Neural crest cell (in vitro differentiated cells): ENCODE data around the gene CCNK. TPM values are rescaled to one million over a fixed set of nuclear protein-coding genes. Genes with fewer than 3 reads are reported as not detected.

Experiments
- DNase-seq: peaks from one replicate; pipeline ENCODE4 v3.0.0; 2021; ENCODE audit warnings: low read depth, mixed read lengths, low spot score
- H3K27ac Mint-ChIP-seq: one replicate; pipeline ENCODE4 v1.8.0; 2021; ENCODE audit warnings: mild to moderate bottlenecking, mixed read lengths; ENCODE audit not compliant: unreplicated experiment
- H3K27me3 Mint-ChIP-seq: 2 replicates; pipeline ENCODE4 v1.8.0; 2021; ENCODE audit warnings: low read depth, mild to moderate bottlenecking, mixed read lengths
- H3K36me3 Mint-ChIP-seq: 2 replicates; pipeline ENCODE4 v1.8.0; 2021; ENCODE audit warnings: low read depth, mild to moderate bottlenecking, mixed read lengths
- H3K4me1 Mint-ChIP-seq: 2 replicates; pipeline ENCODE4 v1.8.0; 2021; ENCODE audit warnings: mixed read lengths
- H3K4me3 Mint-ChIP-seq: one replicate; pipeline ENCODE4 v1.8.0; 2021; ENCODE audit warnings: mild to moderate bottlenecking, mixed read lengths
- H3K9me3 Mint-ChIP-seq: 2 replicates; pipeline ENCODE4 v1.8.0; 2021; ENCODE audit warnings: mixed read lengths
- total RNA-seq: library from RNA; stranded (reverse); gene quantifications from 2 replicates; pipeline ENCODE4 v1.2.1, GENCODE V29; 2021
- TF ChIP-seq, protein P1 (sequence below): fragments of 200-600 bp; sonication (generic); conservative IDR thresholded peaks from 2 replicates; pipeline ENCODE4 v1.5.0; 2021; ENCODE audit warnings: antibody characterized with exemption, mild to moderate bottlenecking

CCNK gene
- total RNA-seq, 1 donor from 2014 or later = 69.6 TPM

DNA sequence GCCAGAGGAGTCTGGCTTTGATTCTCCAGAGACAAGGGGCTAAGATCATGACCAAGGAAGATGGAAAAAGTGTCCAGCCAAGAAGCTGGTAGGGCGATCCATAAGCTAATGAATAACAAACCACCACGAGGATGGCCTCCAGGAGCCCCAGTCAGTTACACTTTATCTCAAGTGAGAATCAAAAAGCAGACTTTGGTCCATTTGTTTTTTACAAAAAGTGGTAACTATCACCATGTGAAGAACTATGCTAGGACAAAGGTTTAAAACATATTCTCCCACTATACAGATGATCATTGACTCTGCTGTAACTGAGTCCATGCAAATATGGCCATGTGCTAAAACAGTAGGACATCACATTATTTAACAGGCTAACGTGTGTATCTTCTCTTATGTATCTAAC, 14.5 kb upstream of the CCNK start:
- TF ChIP-seq, protein P1, sequence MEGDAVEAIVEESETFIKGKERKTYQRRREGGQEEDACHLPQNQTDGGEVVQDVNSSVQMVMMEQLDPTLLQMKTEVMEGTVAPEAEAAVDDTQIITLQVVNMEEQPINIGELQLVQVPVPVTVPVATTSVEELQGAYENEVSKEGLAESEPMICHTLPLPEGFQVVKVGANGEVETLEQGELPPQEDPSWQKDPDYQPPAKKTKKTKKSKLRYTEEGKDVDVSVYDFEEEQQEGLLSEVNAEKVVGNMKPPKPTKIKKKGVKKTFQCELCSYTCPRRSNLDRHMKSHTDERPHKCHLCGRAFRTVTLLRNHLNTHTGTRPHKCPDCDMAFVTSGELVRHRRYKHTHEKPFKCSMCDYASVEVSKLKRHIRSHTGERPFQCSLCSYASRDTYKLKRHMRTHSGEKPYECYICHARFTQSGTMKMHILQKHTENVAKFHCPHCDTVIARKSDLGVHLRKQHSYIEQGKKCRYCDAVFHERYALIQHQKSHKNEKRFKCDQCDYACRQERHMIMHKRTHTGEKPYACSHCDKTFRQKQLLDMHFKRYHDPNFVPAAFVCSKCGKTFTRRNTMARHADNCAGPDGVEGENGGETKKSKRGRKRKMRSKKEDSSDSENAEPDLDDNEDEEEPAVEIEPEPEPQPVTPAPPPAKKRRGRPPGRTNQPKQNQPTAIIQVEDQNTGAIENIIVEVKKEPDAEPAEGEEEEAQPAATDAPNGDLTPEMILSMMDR = no peak
- H3K9me3 Mint-ChIP-seq = no peaks in the 10 kb centered on the region
- no peaks in the 10 kb centered on the region for H3K4me1 Mint-ChIP-seq
- DNase-seq = no peak
- H3K4me3 Mint-ChIP-seq = no peak overlapping the region
- no peak overlapping the region for H3K27ac Mint-ChIP-seq
- H3K27me3 Mint-ChIP-seq = no peaks in the 10 kb centered on the region
- peaks cover 3% of the 10 kb centered on the region for H3K36me3 Mint-ChIP-seq

DNA sequence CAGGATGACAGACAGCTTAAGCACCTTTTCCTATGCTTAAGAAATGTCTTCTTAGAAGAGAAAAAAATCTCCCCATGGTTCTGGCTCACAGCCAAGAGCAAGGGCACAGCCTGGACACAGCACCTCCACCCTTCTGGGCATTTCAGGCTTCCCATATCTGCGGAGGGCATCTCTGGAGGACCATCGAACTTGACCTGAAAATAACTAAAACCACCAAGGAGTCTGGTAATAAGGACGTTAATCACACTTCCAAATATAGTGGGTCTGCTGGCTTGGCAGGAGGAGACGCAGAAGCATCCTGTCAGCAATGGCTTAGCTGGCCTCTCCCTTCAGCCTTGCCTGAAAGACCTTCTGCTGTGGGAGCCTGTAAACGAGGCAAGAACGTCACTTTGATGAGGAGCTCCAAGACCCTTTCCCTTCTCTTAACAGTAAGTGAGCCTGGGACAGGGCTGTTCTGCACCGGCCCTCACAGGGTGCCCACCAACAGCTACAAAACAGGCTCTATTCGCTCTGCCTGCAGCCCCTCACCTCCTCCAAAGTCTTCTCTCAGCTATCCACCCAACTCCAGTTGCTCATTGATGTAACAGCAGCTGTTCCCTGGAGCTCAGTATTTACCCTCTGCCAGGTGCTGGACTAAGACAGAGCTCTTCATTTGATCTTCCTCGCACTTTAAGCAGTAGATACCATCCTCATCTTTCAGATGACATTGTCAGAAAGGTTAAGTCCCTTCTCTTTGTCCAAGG, 13.7 kb upstream of the CCNK start:
- Mint-ChIP-seq H3K4me1 (no peaks in the 10 kb centered on the region), H3K36me3 (peaks cover under 1% of the 10 kb centered on the region), H3K4me3 (no peak overlapping the region), H3K27ac (no peak overlapping the region), H3K27me3 (no peaks in the 10 kb centered on the region), H3K9me3 (no peaks in the 10 kb centered on the region)
- TF ChIP-seq, protein P1 = no peak
- DNase-seq = no peak

DNA sequence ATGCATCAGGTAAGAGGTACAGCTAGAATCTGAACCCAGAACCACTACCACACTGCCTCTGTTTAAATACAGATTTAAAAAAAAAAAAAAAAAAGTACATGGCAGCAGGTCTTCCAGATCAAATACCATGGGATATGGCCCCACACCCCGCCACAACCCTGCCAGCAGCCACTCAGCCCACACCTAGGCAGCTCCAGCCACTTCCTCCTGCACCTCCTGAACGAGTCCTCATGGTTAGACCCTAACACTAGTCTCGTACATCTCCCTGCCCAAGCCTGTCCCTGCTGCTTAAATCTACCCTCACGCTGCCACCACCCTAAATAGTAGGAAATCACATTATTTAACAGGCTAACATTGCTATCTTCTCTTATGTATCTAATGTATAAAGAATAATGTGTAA, 13.1 kb upstream of the CCNK start:
- Mint-ChIP-seq H3K4me3 (no peak overlapping the region), H3K9me3 (no peaks in the 10 kb centered on the region), H3K36me3 (no peaks in the 10 kb centered on the region), H3K27me3 (no peaks in the 10 kb centered on the region), H3K27ac (peak overlapping the region; percentile 5), H3K4me1 (no peaks in the 10 kb centered on the region)
- no peak for DNase-seq
- TF ChIP-seq, protein P1 = no peak

DNA sequence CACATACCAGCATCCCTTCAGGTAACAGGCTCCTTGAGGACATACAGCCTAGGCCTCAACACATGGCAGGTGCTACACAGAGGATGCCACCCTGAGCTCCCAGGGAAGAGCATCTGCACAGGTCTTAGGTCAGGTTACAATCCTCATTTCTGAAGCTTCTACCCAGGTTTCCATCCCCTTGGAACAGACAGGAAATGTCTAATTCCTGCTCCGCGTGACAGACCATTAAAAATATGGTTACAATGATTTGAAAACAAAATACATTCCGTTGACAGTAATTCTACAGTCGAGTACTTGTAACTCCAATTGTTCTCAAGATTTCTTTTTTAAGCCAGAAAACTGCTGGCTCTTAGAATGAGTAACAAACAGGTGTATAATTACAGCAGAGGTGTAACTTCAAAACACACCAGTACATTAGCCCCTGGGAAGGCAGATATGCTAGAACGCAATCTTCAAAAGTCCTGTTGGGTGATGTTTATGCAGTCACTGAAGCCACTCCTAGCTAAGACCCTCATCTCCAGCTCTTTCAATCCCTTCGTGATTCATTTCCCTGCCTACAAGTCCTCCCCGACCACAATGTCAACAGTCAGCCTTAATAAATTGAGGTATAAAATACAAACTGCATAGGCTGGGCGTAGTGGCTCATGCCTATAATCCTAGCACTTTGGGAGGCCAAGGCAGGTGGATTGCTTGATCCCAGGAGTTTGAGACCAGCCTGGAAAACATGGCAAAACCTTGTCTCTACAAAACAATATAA, 12.2 kb upstream of the CCNK start:
- no peak overlapping the region for H3K4me3 Mint-ChIP-seq

DNA sequence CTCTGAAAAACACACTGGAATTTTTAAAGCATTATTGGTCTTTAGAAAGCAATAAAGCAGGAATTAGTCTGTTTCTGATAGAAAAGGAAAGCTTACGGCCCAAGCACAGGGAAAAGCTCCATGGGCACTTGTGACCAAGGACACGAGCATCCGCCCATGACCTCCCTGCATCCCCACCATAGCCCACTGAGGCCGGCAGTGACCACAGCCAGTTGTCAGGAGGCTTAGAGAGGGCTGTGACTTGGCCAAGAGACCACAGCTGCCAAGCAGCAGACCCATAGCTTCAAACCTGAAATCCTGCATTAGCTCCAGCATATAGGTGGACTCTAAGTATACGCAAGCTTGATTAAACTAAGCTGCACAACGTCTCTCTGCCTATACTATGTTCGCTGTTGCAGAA, 9.5 kb upstream of the CCNK start:
- Mint-ChIP-seq H3K27me3 (no peaks in the 10 kb centered on the region), H3K4me1 (peaks cover 9% of the 10 kb centered on the region), H3K27ac (no peak overlapping the region), H3K36me3 (no peaks in the 10 kb centered on the region), H3K4me3 (no peak overlapping the region), H3K9me3 (no peaks in the 10 kb centered on the region)
- DNase-seq = no peak
- TF ChIP-seq, protein P1 = no peak

More for the DNA sequence above, 12.2 kb upstream of the CCNK start:
- H3K27ac Mint-ChIP-seq = no peak overlapping the region
- no peaks in the 10 kb centered on the region for H3K36me3 Mint-ChIP-seq
- H3K9me3 Mint-ChIP-seq = no peaks in the 10 kb centered on the region
- TF ChIP-seq, protein P1 = no peak
- H3K4me1 Mint-ChIP-seq = no peaks in the 10 kb centered on the region
- no peaks in the 10 kb centered on the region for H3K27me3 Mint-ChIP-seq
- DNase-seq = no peak
